Activated CD8-positive, alpha-beta memory T cell treated with anti-CD3 and anti-CD28 coated beads for 24 hours (primary cell): ENCODE measurements around the gene GALNT17.

ENCODE experiments used
- DNase-seq: peaks from one replicate; pipeline ENCODE4 v3.0.0-alpha.2; 2020

GALNT17 gene

GRCh38 chr7:71132127-71132376, at the start of gene GALNT17:
Gene GALNT17, plus strand, starts transcription at chr7:71132144.
- DNase-seq: no peak

- no peak for DNase-seq
These were observed 36.6 kb upstream of the GALNT17 start for GRCh38 chr7:71095266-71095860.

GRCh38 chr7:71096351-71096750, 35.6 kb upstream of the GALNT17 start:
- no peak for DNase-seq

GRCh38 chr7:71106226-71106625, 25.7 kb upstream of the GALNT17 start:
- DNase-seq: no peak

- DNase-seq: no peak
These were observed 19.5 kb upstream of the GALNT17 start for GRCh38 chr7:71112436-71112835.

GRCh38 chr7:71120096-71120495, 11.8 kb upstream of the GALNT17 start:
- no peak for DNase-seq

- DNase-seq: no peak
These were observed 2.8 kb upstream of the GALNT17 start for GRCh38 chr7:71129126-71129525.

- DNase-seq: no peak
These were observed 1.8 kb upstream of the GALNT17 start for GRCh38 chr7:71130031-71130679.

GRCh38 chr7:71131256-71132126, 453 bp upstream of the GALNT17 start:
- DNase-seq: no peak

- DNase-seq: no peak
These were observed 660 bp downstream of the GALNT17 start for GRCh38 chr7:71132377-71133231.

GRCh38 chr7:71133232-71133622, 1.3 kb downstream of the GALNT17 start:
- no peak for DNase-seq

GRCh38 chr7:71133856-71134255, 1.9 kb downstream of the GALNT17 start:
- no peak for DNase-seq

- DNase-seq: no peak
These were observed 3.2 kb downstream of the GALNT17 start for GRCh38 chr7:71135116-71135515.

GRCh38 chr7:71135663-71136062, 3.7 kb downstream of the GALNT17 start:
- no peak for DNase-seq

GRCh38 chr7:71137479-71137878, 5.5 kb downstream of the GALNT17 start:
- no peak for DNase-seq

- no peak for DNase-seq
These were observed 8.3 kb downstream of the GALNT17 start for GRCh38 chr7:71140264-71140663.

- no peak for DNase-seq
These were observed 13.0 kb downstream of the GALNT17 start for GRCh38 chr7:71144963-71145362.

GRCh38 chr7:71145906-71146901, 14.3 kb downstream of the GALNT17 start:
- DNase-seq: no peak

- DNase-seq: no peak
These were observed 16.2 kb downstream of the GALNT17 start for GRCh38 chr7:71148098-71148497.

GRCh38 chr7:71155236-71155635, 23.3 kb downstream of the GALNT17 start:
- no peak for DNase-seq

- no peak for DNase-seq
These were observed 25.8 kb downstream of the GALNT17 start for GRCh38 chr7:71157757-71158156.

GRCh38 chr7:71165708-71166107, 33.8 kb downstream of the GALNT17 start:
- no peak for DNase-seq
